Ovary (tissue), 9 donors: ENCODE measurements around the gene EBF3. TPM values are rescaled to one million over a fixed set of nuclear protein-coding genes. Genes with fewer than 3 reads are reported as not detected.

Experiments used
- DNase-seq, 5 donors: peaks; one replicate each; pipeline ENCODE4 v3.0.0-alpha.2; 2019 to 2020
- H3K27ac ChIP-seq, 2 donors: fragments of 200-600 bp; one replicate each; pipeline versions ENCODE4 v1.5.1 to v1.8.0; 2019 to 2022
- H3K27me3 ChIP-seq: fragments of 200-600 bp; one replicate; pipeline ENCODE4 v1.8.0; 2022
- H3K36me3 ChIP-seq: fragments of 200-600 bp; sonication (generic); one replicate; pipeline ENCODE4 v1.5.1; 2019
- H3K4me1 ChIP-seq: one replicate; pipeline ENCODE4 v1.8.1; 2013; ENCODE audit warnings: mild to moderate bottlenecking, moderate library complexity; ENCODE audit not compliant: insufficient read depth
- H3K4me3 ChIP-seq: fragments of 200-600 bp; sonication (generic); one replicate; pipeline ENCODE4 v1.5.1; 2017
- H3K9me3 ChIP-seq, 2 donors: fragments of 200-600 bp in 1 of 2; sonication (generic) in 1 of 2; one replicate each; pipeline versions ENCODE4 v1.5.1 to v1.8.1; 2013 to 2019; ENCODE audit warnings: mild to moderate bottlenecking in 1 of 2, moderate library complexity in 1 of 2
- CTCF ChIP-seq, 3 donors: fragments of 450-650 bp in 2 of 3; fragments of 200-600 bp in 1 of 3; IDR thresholded peaks; one replicate each; pipeline versions ENCODE4 v1.5.1 to v1.8.0; 2016 to 2022; ENCODE audit warnings: antibody characterized with exemption in 3 of 3, mild to moderate bottlenecking in 1 of 3
- EP300 ChIP-seq: sonication (generic); formaldehyde crosslinking; IDR thresholded peaks from one replicate; pipeline ENCODE4 v1.6.1; 2017; ENCODE audit warnings: antibody characterized with exemption
- POLR2A ChIP-seq: fragments of 450-650 bp; IDR thresholded peaks from one replicate; pipeline ENCODE4 v1.6.1; 2017; ENCODE audit warnings: antibody characterized with exemption, mild to moderate bottlenecking, moderate library complexity
- WGBS, 3 donors: extraction: QIAGEN DNeasy Blood & Tissue Kit in 1 of 3; methylation state at CpG; one replicate each; pipeline versions ENCODE4 v1.1.5 to v1.1.7; 2013 to 2017; 5-methylcytosine and 5-hydroxymethylcytosine counted together
- intact Hi-C, 4 donors: fragments of 100-400 bp; cut with DNase I; formaldehyde crosslinking; loops; one replicate each; pipeline versions ENCODE4 v1.11.0 to v1.15.1; 2022 to 2023
- polyA plus RNA-seq, 2 donors: library from polyadenylated mRNA; stranded (reverse); fragments of 200-250 nt in 1 of 2; fragments of 350-450 nt in 1 of 2; fragmentation: Illumina TruSeq in 1 of 2; extraction: RNeasy Lipid Tissue Mini Kit (QIAGEN cat#74804) in 1 of 2; gene quantifications; one replicate each; pipeline ENCODE4 v1.2.3, GENCODE V29; 2013 to 2014
- total RNA-seq, 7 donors: library from RNA; depleted of rRNA in 2 of 7; stranded (reverse); fragments of >200 nt in 2 of 7; fragmentation: NEBNext Ultra II Directional in 3 of 7; extraction: Animal tissue kit (Norgen Biotek cat#: 25700) in 3 of 7; gene quantifications; one replicate each; pipeline versions ENCODE4 v1.1.0 to v1.2.4, GENCODE V29; 2016 to 2023
- donor health status: DM: no; HTN: no; CAD: no; lungs with moderate emphysema.
- donor health status: DM: no; HTN: no; CAD: no.
- donor health status: Bipolar disorder and iron deficiency.
- donor health status: DM: yes; HTN: yes; CAD: no.
- donor health status: DM: no; HTN: no; CAD: no.
- donor health status: DM: yes; HTN: yes; CAD: no.

The EBF3 gene
- total and polyA plus RNA-seq, 9 donors = 0.15 to 3.6 (median 0.79) TPM

GRCh38 chr10:129911451-129912165 lies 52.5 kb downstream of the EBF3 start:
- no peak overlapping the region for H3K4me3 ChIP-seq
- no peaks in the 10 kb centered on the region for H3K9me3 ChIP-seq
- no peaks in the 10 kb centered on the region for H3K36me3 ChIP-seq
- intact Hi-C loops = no loop called here
- H3K4me1 ChIP-seq = no peaks in the 10 kb centered on the region
- DNase-seq = no peak
- no peak overlapping the region for H3K27ac ChIP-seq
- TF ChIP-seq CTCF (IDR thresholded peaks at IDR 0.05) = no peak
- no peak for TF ChIP-seq POLR2A
- TF ChIP-seq EP300 = no peak
- no peaks in the 10 kb centered on the region for H3K27me3 ChIP-seq
- WGBS, 3 donors = 86 to 90% (median 89%) methylated on average over 22 of the region's 22 CpGs

- Histone ChIP-seq H3K9me3 (no peaks in the 10 kb centered on the region), H3K27me3 (no peaks in the 10 kb centered on the region), H3K27ac (no peak overlapping the region), H3K4me1 (no peaks in the 10 kb centered on the region), H3K36me3 (no peaks in the 10 kb centered on the region), H3K4me3 (no peak overlapping the region)
- intact Hi-C loops = no loop called here
- TF ChIP-seq EP300 = no peak
- no peak for TF ChIP-seq POLR2A
- TF ChIP-seq CTCF (IDR thresholded peaks at IDR 0.05) = no peak
- WGBS, 3 donors = 91 to 96% (median 94%) methylated on average over 10 of the region's 10 CpGs
- DNase-seq = no peak
Observed at GRCh38 chr10:129910861-129911260, 53.2 kb downstream of the EBF3 start.

- Histone ChIP-seq H3K4me3 (no peak overlapping the region), H3K27ac (no peak overlapping the region), H3K9me3 (no peaks in the 10 kb centered on the region), H3K27me3 (no peaks in the 10 kb centered on the region), H3K36me3 (no peaks in the 10 kb centered on the region), H3K4me1 (no peaks in the 10 kb centered on the region)
- intact Hi-C loops = no loop called here
- no peak for DNase-seq
- 78 to 87% (median 86%) methylated on average over 27 to 28 of the region's 28 CpGs for WGBS, 3 donors
- TF ChIP-seq CTCF (IDR thresholded peaks at IDR 0.05) = no peak
Observed at GRCh38 chr10:129909531-129910256, 54.4 kb downstream of the EBF3 start.

- no peak overlapping the region for H3K27ac ChIP-seq
- TF ChIP-seq POLR2A (no peak), EP300 (no peak), CTCF (IDR thresholded peaks at IDR 0.05) (no peak)
- DNase-seq = no peak
- no peaks in the 10 kb centered on the region for H3K27me3 ChIP-seq
- 85 to 94% (median 87%) methylated on average over 3 of the region's 3 CpGs for WGBS, 3 donors
- no peaks in the 10 kb centered on the region for H3K36me3 ChIP-seq
- no peaks in the 10 kb centered on the region for H3K4me1 ChIP-seq
- no peak overlapping the region for H3K4me3 ChIP-seq
- H3K9me3 ChIP-seq = no peaks in the 10 kb centered on the region
- intact Hi-C loops = no loop called here
Observed at GRCh38 chr10:129909080-129909479, 55.0 kb downstream of the EBF3 start.
